GM12878 (cell line): ENCODE data around the gene RPL27A. TPM values are rescaled to one million over a fixed set of nuclear protein-coding genes. Genes with fewer than 3 reads are reported as not detected.

Experiments
- ATAC-seq: fragments of 200-7000 bp; cut with Tn5 transposase; 3 replicates; pipeline ENCODE4 v1.9.1; 2020; ENCODE audit warnings: mild to moderate bottlenecking, moderate library complexity
- BruUV-seq: library from RNA; stranded (reverse); fragments of 400-500 nt; replicated peaks from 2 replicates; lab custom pipeline; 2021; lab: Mats Ljungman, UMichigan
- CTCF ChIA-PET: fragments of 300-600 bp; sonication (Branson Sonifier 250); formaldehyde crosslinking; extraction: SDS; loops from one replicate; lab custom pipeline; 2021; ENCODE audit warnings: inconsistent platforms; lab: Yijun Ruan, JAX
- POLR2A ChIA-PET: fragments of 350-600 bp; formaldehyde crosslinking; extraction: SDS; loops from one replicate; lab custom pipeline; 2021; ENCODE audit warnings: inconsistent platforms; lab: Charles Lee
- RAD21 ChIA-PET: fragments of 300-600 bp; sonication (Branson Sonifier 250); formaldehyde crosslinking; loops from one replicate; lab custom pipeline; 2023; ENCODE audit warnings: antibody characterized with exemption; ENCODE audit not compliant: unreplicated experiment; lab: Charles Lee
- SMC1A ChIA-PET: fragments of 300-600 bp; sonication (Branson Sonifier 250); formaldehyde crosslinking; loops from one replicate; lab custom pipeline; 2023; ENCODE audit not compliant: unreplicated experiment, uncharacterized antibody; lab: Charles Lee
- DNase-seq: peaks from one replicate; pipeline ENCODE4 v3.0.0-alpha.2; 2011; ENCODE audit warnings: low read depth, low spot score
- FAIRE-seq: peaks from 3 replicates; lab custom pipeline; 2011; peaks lifted over from hg19 to GRCh38; lab: Jason Lieb, UNC
- H2AFZ ChIP-seq: 2 replicates; pipeline ENCODE4 v1.6.0; 2011; ENCODE audit warnings: low read depth, low read length, control low read depth; ENCODE audit not compliant: control insufficient read depth
- H3K27ac ChIP-seq: 2 replicates; pipeline ENCODE4 v1.5.1; 2011; ENCODE audit warnings: control low read depth; ENCODE audit not compliant: control insufficient read depth, insufficient read depth
- H3K27me3 ChIP-seq, 2 experiments: replicated peaks in 1 of 2; 2 replicates each; pipeline versions ENCODE4 v1.6.0 to v1.6.1; 2011; ENCODE audit warnings: low read length in 1 of 2; ENCODE audit not compliant: control insufficient read depth in 2 of 2, insufficient read depth in 2 of 2
- H3K36me3 ChIP-seq, 2 experiments: 2 replicates each; pipeline ENCODE4 v1.5.1; 2011; ENCODE audit warnings: low read length in 1 of 2; ENCODE audit not compliant: control insufficient read depth in 2 of 2, insufficient read depth in 2 of 2
- H3K4me1 ChIP-seq: 2 replicates; pipeline ENCODE4 v1.6.1; 2011; ENCODE audit warnings: mild to moderate bottlenecking, low read length, moderate library complexity, mixed read lengths; ENCODE audit not compliant: control insufficient read depth, insufficient read depth
- H3K4me2 ChIP-seq: 2 replicates; pipeline ENCODE4 v1.6.0; 2011; ENCODE audit warnings: control low read depth; ENCODE audit not compliant: control insufficient read depth, insufficient read depth
- H3K4me3 ChIP-seq: fragments of 200-600 bp; sonication (generic); 2 replicates; pipeline ENCODE4 v1.5.1; 2016
- H3K79me2 ChIP-seq: 2 replicates; pipeline ENCODE4 v1.6.0; 2011; ENCODE audit warnings: low read length; ENCODE audit not compliant: control insufficient read depth, insufficient read depth
- H3K9ac ChIP-seq: 2 replicates; pipeline ENCODE4 v1.8.0; 2011; ENCODE audit warnings: low read length, control low read depth, mixed read lengths; ENCODE audit not compliant: control insufficient read depth, insufficient read depth
- H3K9me3 ChIP-seq: replicated peaks from 3 replicates; pipeline ENCODE4 v1.5.1; 2011; ENCODE audit warnings: mild to moderate bottlenecking, low read length; ENCODE audit not compliant: control insufficient read depth, insufficient read depth
- H4K20me1 ChIP-seq: 2 replicates; pipeline ENCODE4 v1.6.0; 2011; ENCODE audit not compliant: control insufficient read depth, insufficient read depth
- ASH2L ChIP-seq: fragments of 300-600, 200-600 bp; sonication (generic); IDR thresholded peaks from 2 replicates; pipeline ENCODE4 v1.6.1; 2017; ENCODE audit warnings: low read depth, mild to moderate bottlenecking, borderline replicate concordance
- BCL3 ChIP-seq: IDR thresholded peaks from 2 replicates; pipeline ENCODE4 v1.6.1; 2011; ENCODE audit warnings: borderline replicate concordance, low read depth, mild to moderate bottlenecking, moderate library complexity, low read length; ENCODE audit not compliant: insufficient read depth, poor library complexity, severe bottlenecking
- IRF5 ChIP-seq: fragments of 450-650 bp; IDR thresholded peaks from 2 replicates; pipeline ENCODE4 v1.6.1; 2017; ENCODE audit warnings: borderline replicate concordance
- KDM1A ChIP-seq: fragments of 200-600 bp; sonication (generic); IDR thresholded peaks from 2 replicates; pipeline ENCODE4 v1.6.1; 2016; ENCODE audit warnings: borderline replicate concordance
- MTA3 ChIP-seq: IDR thresholded peaks from 2 replicates; pipeline ENCODE4 v1.6.1; 2012; ENCODE audit warnings: low read length, inconsistent platforms, borderline replicate concordance
- NR2C2 ChIP-seq: IDR thresholded peaks from 2 replicates; pipeline ENCODE4 v1.6.1; 2011; ENCODE audit warnings: borderline replicate concordance, low read depth; ENCODE audit not compliant: control insufficient read depth, insufficient read length
- NR2F1 ChIP-seq: fragments of 450-650 bp; conservative IDR thresholded peaks from 2 replicates; pipeline ENCODE4 v1.6.1; 2017; ENCODE audit warnings: mild to moderate bottlenecking
- NRF1 ChIP-seq: conservative IDR thresholded peaks from 2 replicates; pipeline ENCODE4 v1.6.1; 2011; ENCODE audit warnings: mild to moderate bottlenecking, low read depth, low read length, improper control_type of control experiment
- WGBS: methylation state at CpG from one replicate; pipeline ENCODE4 v1.1.6; 2016; ENCODE audit warnings: low lambda C conversion rate; ENCODE audit not compliant: insufficient replicate concordance, insufficient coverage; ENCODE audit errors: missing lambda C conversion rate; 5-methylcytosine and 5-hydroxymethylcytosine counted together
- in situ Hi-C: fragments of 300-500 bp; cut with MboI; formaldehyde crosslinking; loops from 9 replicates; pipeline ENCODE4 v1.14.3; 2018; ENCODE audit warnings: mixed read lengths
- intact Hi-C: fragments of 100-400 bp; cut with micrococcal nuclease; formaldehyde crosslinking; loops from one replicate; pipeline ENCODE4 v1.14.2; 2022; ENCODE audit not compliant: unreplicated experiment
- polyA plus RNA-seq, 11 experiments: library from polyadenylated mRNA; depleted of rRNA in 4 of 11; unstranded in 6 of 11; stranded (reverse) in 5 of 11; fragments of >200 nt; fragmentation: Nextera tagmentation in 4 of 11; fragmentation: Illumina TruSeq in 1 of 11; extraction: Ambion mirVana in 4 of 11; extraction: Trizol in 1 of 11; gene quantifications; 1 replicate in 1 of 11; 2 replicates in 10 of 11; pipeline versions ENCODE4 v1.2.1 to v1.2.3, GENCODE V29; 2011 to 2016; ENCODE audit warnings: inconsistent platforms in 2 of 11, missing spikeins in 2 of 11, low read depth in 1 of 11
- total RNA-seq, 4 experiments: library from RNA; depleted of rRNA in 3 of 4; stranded (reverse); fragments of >200 nt in 3 of 4; fragmentation: Illumina TruSeq in 1 of 4; extraction: Trizol in 1 of 4; gene quantifications; 2 replicates each; pipeline versions ENCODE4 v1.2.1 to v1.2.3, GENCODE V29; 2013 to 2021

RPL27A gene
- total and polyA plus RNA-seq, 10 of the 15 experiments (the other 5 are each of a cell fraction or from before 2014, with no cell fraction given), result 978 to 4,776 (median 1,959) TPM

GRCh38 chr11:8714622-8715225, 32.1 kb downstream of the RPL27A start:
- ChIA-PET SMC1A (no interaction called here), CTCF (no interaction called here), RAD21 (no interaction called here), POLR2A (interaction anchor here (1.1 to 1.5 kb wide), 2 partner anchors 32 to 96 kb away, joined by 3 to 5 read pairs; partner anchors contain the start of genes RPL27A and TRIM66)
- DNase-seq (no peak), ATAC-seq (no peak), FAIRE-seq (no peak)
- Histone ChIP-seq H4K20me1 (no peaks in the 10 kb centered on the region), H3K9me3 (no peaks in the 10 kb centered on the region), H3K27me3 (no peaks in the 10 kb centered on the region), H3K4me2 (no peak overlapping the region), H3K4me1 (peaks cover 6% of the 10 kb centered on the region), H2AFZ (no peak overlapping the region), H3K27ac (no peak overlapping the region), H3K9ac (no peak overlapping the region), H3K4me3 (no peak overlapping the region), H3K36me3 (no peaks in the 10 kb centered on the region), H3K79me2 (no peaks in the 10 kb centered on the region)
- in situ Hi-C loops, result no loop called here
- intact Hi-C loops, result no loop called here
- no peak for TF ChIP-seq ASH2L
- TF ChIP-seq IRF5, result no peak
- no peak for TF ChIP-seq NRF1
- TF ChIP-seq NR2F1, result no peak
- no peak for TF ChIP-seq NR2C2
- no peak for TF ChIP-seq MTA3
- TF ChIP-seq BCL3, result no peak
- no peak for TF ChIP-seq KDM1A
- whole genome bisulfite sequencing, result 52% methylated on average over 4 of the region's 4 CpGs
- no TSS peak for BruUV-seq
